K562 (cell line): Measurements from ENCODE around the gene CSNK1D. TPM values are rescaled to one million over a fixed set of nuclear protein-coding genes. Genes with fewer than 3 reads are reported as not detected.

ENCODE experiments used
- CBX1 ChIP-seq: sonication (generic); IDR thresholded peaks from 2 replicates; pipeline ENCODE4 v1.6.1; 2016; ENCODE audit warnings: antibody characterized with exemption, low read depth, mild to moderate bottlenecking
- CC2D1A ChIP-seq: fragments of 450-650 bp; IDR thresholded peaks from 2 replicates; pipeline ENCODE4 v1.6.1; 2017; ENCODE audit warnings: mild to moderate bottlenecking
- ELF1 ChIP-seq: fragments of 200-800 bp; sonication (Bioruptor generic); IDR thresholded peaks from 2 replicates; pipeline ENCODE4 v1.6.1; 2016; ENCODE audit warnings: missing genetic modification characterization, missing compliant biosample characterization
- ETV5 ChIP-seq: sonication (generic); formaldehyde crosslinking; IDR thresholded peaks from 2 replicates; pipeline ENCODE4 v1.4.0; 2020; ENCODE audit warnings: low read depth, mild to moderate bottlenecking, missing genetic modification reagents
- ETV6 ChIP-seq, 3 experiments: fragments of 150-350 bp in 1 of 3; sonication (generic) in 1 of 3; formaldehyde crosslinking in 1 of 3; IDR thresholded peaks; 2 replicates each; pipeline versions ENCODE4 v1.6.1 to v1.8.0; 2014 to 2022; ENCODE audit warnings: borderline replicate concordance in 2 of 3, low read depth in 2 of 3, antibody characterized with exemption in 1 of 3, low read length in 1 of 3, mild to moderate bottlenecking in 1 of 3, missing genetic modification reagents in 1 of 3
- JUN ChIP-seq, 2 experiments: sonication (generic) in 1 of 2; formaldehyde crosslinking in 1 of 2; IDR thresholded peaks; 2 replicates each; pipeline versions ENCODE4 v1.6.1 to v1.8.0; 2012 to 2022; ENCODE audit warnings: borderline replicate concordance in 2 of 2, mild to moderate bottlenecking in 2 of 2, improper control_type of control experiment in 1 of 2, low read depth in 1 of 2, low read length in 1 of 2, missing genetic modification reagents in 1 of 2
- KAT7 ChIP-seq: sonication (generic); formaldehyde crosslinking; IDR thresholded peaks from 2 replicates; pipeline ENCODE4 v1.8.0; 2022; ENCODE audit warnings: missing genetic modification reagents, mild to moderate bottlenecking, borderline replicate concordance
- KDM2B ChIP-seq: fragments of 250-450 bp; sonication (Bioruptor Pico); IDR thresholded peaks from 2 replicates; pipeline ENCODE4 v1.8.0; 2021; ENCODE audit warnings: mild to moderate bottlenecking, moderate library complexity
- MTA2 ChIP-seq: fragments of 450-650 bp; IDR thresholded peaks from 2 replicates; pipeline ENCODE4 v1.6.1; 2016; ENCODE audit warnings: low read depth
- NRF1 ChIP-seq, 2 experiments: fragments of 450-650 bp; IDR thresholded peaks in 1 of 2; conservative IDR thresholded peaks in 1 of 2; 2 replicates each; pipeline ENCODE4 v1.6.1; 2014; ENCODE audit warnings: mild to moderate bottlenecking in 2 of 2
- POLR2G ChIP-seq: fragments of 200-400 bp; formaldehyde crosslinking; IDR thresholded peaks from 2 replicates; pipeline ENCODE4 v1.6.1; 2017; ENCODE audit warnings: low read depth, mild to moderate bottlenecking, antibody characterized with exemption, low read length, moderate library complexity
- SAFB ChIP-seq: fragments of 200-400 bp; formaldehyde crosslinking; IDR thresholded peaks from 2 replicates; pipeline ENCODE4 v1.6.1; 2017; ENCODE audit warnings: low read depth, low read length, borderline replicate concordance
- SMAD1 ChIP-seq: fragments of 150-350 bp; IDR thresholded peaks from 2 replicates; pipeline ENCODE4 v1.6.1; 2014; ENCODE audit warnings: low read length, low read depth; ENCODE audit not compliant: partially characterized antibody
- ZNF174 ChIP-seq: fragments of 250-450 bp; sonication (Bioruptor Pico); IDR thresholded peaks from 2 replicates; pipeline ENCODE4 v1.4.0; 2020; ENCODE audit warnings: mild to moderate bottlenecking
- polyA plus RNA-seq, 8 experiments: library from polyadenylated mRNA; depleted of rRNA in 4 of 8; stranded (reverse) in 5 of 8; unstranded in 3 of 8; fragments of >200 nt; fragmentation: Nextera tagmentation in 2 of 8; fragmentation: Illumina TruSeq in 1 of 8; extraction: Ambion mirVana in 2 of 8; extraction: Trizol in 1 of 8; gene quantifications; 2 replicates each; pipeline versions ENCODE4 v1.2.1 to v1.2.3, GENCODE V29; 2011 to 2014; ENCODE audit warnings: inconsistent platforms in 1 of 8, missing spikeins in 1 of 8
- total RNA-seq, 7 experiments: library from RNA; depleted of rRNA in 6 of 7; stranded (reverse); fragments of >200 nt in 6 of 7; fragmentation: Illumina TruSeq in 2 of 7; extraction: Trizol in 2 of 7; gene quantifications; 2 replicates each; pipeline versions ENCODE4 v1.2.1 to v1.2.3, GENCODE V29; 2011 to 2021; ENCODE audit warnings: low replicate concordance in 1 of 7
- TF ChIP-seq, protein P1 (sequence below), 2 experiments: fragments of 450-650 bp; formaldehyde crosslinking in 1 of 2; IDR thresholded peaks; 2 replicates each; pipeline versions ENCODE4 v1.4.0 to v1.6.1; 2014 to 2020; ENCODE audit warnings: mild to moderate bottlenecking in 2 of 2, borderline replicate concordance in 1 of 2, low read depth in 1 of 2
- TF ChIP-seq, protein P2 (sequence below): fragments of 200-800 bp; sonication (Bioruptor generic); IDR thresholded peaks from 2 replicates; pipeline ENCODE4 v1.6.1; 2017; ENCODE audit warnings: missing genetic modification characterization, missing compliant biosample characterization

Gene CSNK1D
- total and polyA plus RNA-seq, 9 of the 15 experiments (the other 6 are each of a cell fraction or from before 2014, with no cell fraction given), result 6.5 to 133 (median 41.3) TPM

DNA sequence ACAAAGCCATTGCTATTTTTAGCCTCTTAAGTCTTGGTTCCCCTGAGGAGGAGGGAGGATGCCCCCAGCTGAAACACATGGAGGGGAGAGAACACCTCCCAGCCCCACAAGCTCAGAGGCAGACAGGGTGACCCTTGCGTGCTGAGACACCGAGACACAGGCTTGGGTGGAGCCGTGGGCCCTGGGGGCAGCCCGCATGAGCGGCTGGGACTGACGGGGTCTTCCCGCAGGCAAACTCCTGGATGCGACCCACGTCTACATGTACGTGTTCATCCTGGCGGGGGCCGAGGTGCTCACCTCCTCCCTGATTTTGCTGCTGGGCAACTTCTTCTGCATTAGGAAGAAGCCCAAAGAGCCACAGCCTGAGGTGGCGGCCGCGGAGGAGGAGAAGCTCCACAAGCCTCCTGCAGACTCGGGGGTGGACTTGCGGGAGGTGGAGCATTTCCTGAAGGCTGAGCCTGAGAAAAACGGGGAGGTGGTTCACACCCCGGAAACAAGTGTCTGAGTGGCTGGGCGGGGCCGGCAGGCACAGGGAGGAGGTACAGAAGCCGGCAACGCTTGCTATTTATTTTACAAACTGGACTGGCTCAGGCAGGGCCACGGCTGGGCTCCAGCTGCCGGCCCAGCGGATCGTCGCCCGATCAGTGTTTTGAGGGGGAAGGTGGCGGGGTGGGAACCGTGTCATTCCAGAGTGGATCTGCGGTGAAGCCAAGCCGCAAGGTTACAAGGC lies 34.9 kb downstream of the CSNK1D start (continued):
- TF ChIP-seq SAFB (no peak), KDM2B (peak; percentile 69; the same call in 1 of the 2 replicates), CBX1 (peak; percentile 16; the same call in 1 of the 2 replicates), CC2D1A (no peak), KAT7 (0 out of 2 replicates have a peak, but pooled peaks have one; percentile 59), JUN (IDR thresholded peaks at IDR 0.05; ENCODE audit: borderline replicate concordance, low read depth, low read length) (0 out of 2 replicates have a peak, but pooled peaks have one; percentile 4), JUN (CRISPR knock-in tag; IDR thresholded peaks at IDR 0.05; ENCODE audit: borderline replicate concordance) (no peak), MTA2 (no peak), SMAD1 (no peak), ETV5 (CRISPR knock-in tag) (peak; percentile 89), POLR2G (peak; percentile 90), ELF1 (peak; percentile 72; the same call in 1 of the 2 replicates), ZNF174 (CRISPR knock-in tag) (no peak), NRF1 (conservative IDR thresholded peaks at IDR 0.05 in 1 of 2, IDR thresholded peaks at IDR 0.05 in 1 of 2) (peak; percentile 54 to 65), ETV6 (IDR thresholded peaks at IDR 0.05; ENCODE audit: borderline replicate concordance in 1 of 2, low read depth in 2 of 2, low read length in 1 of 2) (no peak), ETV6 (CRISPR knock-in tag; IDR thresholded peaks at IDR 0.05; ENCODE audit: borderline replicate concordance) (no peak)
- TF ChIP-seq, protein P1, sequence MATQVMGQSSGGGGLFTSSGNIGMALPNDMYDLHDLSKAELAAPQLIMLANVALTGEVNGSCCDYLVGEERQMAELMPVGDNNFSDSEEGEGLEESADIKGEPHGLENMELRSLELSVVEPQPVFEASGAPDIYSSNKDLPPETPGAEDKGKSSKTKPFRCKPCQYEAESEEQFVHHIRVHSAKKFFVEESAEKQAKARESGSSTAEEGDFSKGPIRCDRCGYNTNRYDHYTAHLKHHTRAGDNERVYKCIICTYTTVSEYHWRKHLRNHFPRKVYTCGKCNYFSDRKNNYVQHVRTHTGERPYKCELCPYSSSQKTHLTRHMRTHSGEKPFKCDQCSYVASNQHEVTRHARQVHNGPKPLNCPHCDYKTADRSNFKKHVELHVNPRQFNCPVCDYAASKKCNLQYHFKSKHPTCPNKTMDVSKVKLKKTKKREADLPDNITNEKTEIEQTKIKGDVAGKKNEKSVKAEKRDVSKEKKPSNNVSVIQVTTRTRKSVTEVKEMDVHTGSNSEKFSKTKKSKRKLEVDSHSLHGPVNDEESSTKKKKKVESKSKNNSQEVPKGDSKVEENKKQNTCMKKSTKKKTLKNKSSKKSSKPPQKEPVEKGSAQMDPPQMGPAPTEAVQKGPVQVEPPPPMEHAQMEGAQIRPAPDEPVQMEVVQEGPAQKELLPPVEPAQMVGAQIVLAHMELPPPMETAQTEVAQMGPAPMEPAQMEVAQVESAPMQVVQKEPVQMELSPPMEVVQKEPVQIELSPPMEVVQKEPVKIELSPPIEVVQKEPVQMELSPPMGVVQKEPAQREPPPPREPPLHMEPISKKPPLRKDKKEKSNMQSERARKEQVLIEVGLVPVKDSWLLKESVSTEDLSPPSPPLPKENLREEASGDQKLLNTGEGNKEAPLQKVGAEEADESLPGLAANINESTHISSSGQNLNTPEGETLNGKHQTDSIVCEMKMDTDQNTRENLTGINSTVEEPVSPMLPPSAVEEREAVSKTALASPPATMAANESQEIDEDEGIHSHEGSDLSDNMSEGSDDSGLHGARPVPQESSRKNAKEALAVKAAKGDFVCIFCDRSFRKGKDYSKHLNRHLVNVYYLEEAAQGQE (IDR thresholded peaks at IDR 0.05; ENCODE audit: borderline replicate concordance), result peak; percentile 41
- TF ChIP-seq, protein P1 (CRISPR knock-in tag; IDR thresholded peaks at IDR 0.05; ENCODE audit: low read depth), result no peak
- TF ChIP-seq, protein P2, sequence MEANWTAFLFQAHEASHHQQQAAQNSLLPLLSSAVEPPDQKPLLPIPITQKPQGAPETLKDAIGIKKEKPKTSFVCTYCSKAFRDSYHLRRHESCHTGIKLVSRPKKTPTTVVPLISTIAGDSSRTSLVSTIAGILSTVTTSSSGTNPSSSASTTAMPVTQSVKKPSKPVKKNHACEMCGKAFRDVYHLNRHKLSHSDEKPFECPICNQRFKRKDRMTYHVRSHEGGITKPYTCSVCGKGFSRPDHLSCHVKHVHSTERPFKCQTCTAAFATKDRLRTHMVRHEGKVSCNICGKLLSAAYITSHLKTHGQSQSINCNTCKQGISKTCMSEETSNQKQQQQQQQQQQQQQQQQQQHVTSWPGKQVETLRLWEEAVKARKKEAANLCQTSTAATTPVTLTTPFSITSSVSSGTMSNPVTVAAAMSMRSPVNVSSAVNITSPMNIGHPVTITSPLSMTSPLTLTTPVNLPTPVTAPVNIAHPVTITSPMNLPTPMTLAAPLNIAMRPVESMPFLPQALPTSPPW, result peak; percentile 72
